DOHH2 (cell line): ENCODE results near the gene GALNT12.

ENCODE experiments used
- CTCF ChIP-seq: fragments of 200-600 bp; sonication (generic); IDR thresholded peaks from one replicate; pipeline ENCODE4 v1.5.1; 2014; ENCODE audit warnings: antibody characterized with exemption, mild to moderate bottlenecking, low read depth, low read length; ENCODE audit not compliant: poor library complexity, severe bottlenecking
- EZH2phosphoT487 ChIP-seq: fragments of 200-600 bp; sonication (generic); IDR thresholded peaks from 2 replicates; pipeline ENCODE4 v1.6.1; 2017; ENCODE audit warnings: borderline replicate concordance, mild to moderate bottlenecking, antibody characterized with exemption, low read length, moderate library complexity, mixed read lengths

GRCh38 chr9:98850851-98851729, 43.6 kb downstream of the GALNT12 start:
- TF ChIP-seq CTCF (no peak), EZH2phosphoT487 (no peak)
